Thoracic aorta (tissue), 2 donors: ENCODE measurements around the gene STEAP1. TPM values are rescaled to one million over a fixed set of nuclear protein-coding genes. Genes with fewer than 3 reads are reported as not detected.
"Not testable (repeated sequence)": the region's sequence is repeated elsewhere in the genome, so short reads cannot be mapped to it uniquely, and the experiment has no call there.

Source experiments
- ATAC-seq: fragments of 150-250 bp; one replicate; pipeline ENCODE4 v1.8.0; 2017; ENCODE audit warnings: low read depth; ENCODE audit not compliant: insufficient number of reproducible peaks, low FRiP score
- DNase-seq: peaks from one replicate; pipeline ENCODE4 v3.0.0-alpha.2; 2020; ENCODE audit warnings: low spot score
- H3K27ac ChIP-seq, 2 donors: fragments of 200-600 bp; sonication (generic); 1 replicate in 1 of 2; 2 replicates in 1 of 2; pipeline ENCODE4 v1.5.1; 2016; ENCODE audit warnings: mild to moderate bottlenecking in 2 of 2, moderate library complexity in 2 of 2
- H3K27me3 ChIP-seq: fragments of 200-600 bp; sonication (generic); replicated peaks from 2 replicates; pipeline ENCODE4 v1.6.0; 2016; ENCODE audit warnings: mild to moderate bottlenecking; ENCODE audit not compliant: insufficient read depth
- H3K36me3 ChIP-seq: fragments of 200-600 bp; sonication (generic); one replicate; pipeline ENCODE4 v1.5.1; 2016
- H3K4me1 ChIP-seq, 2 donors: fragments of 200-600 bp; sonication (generic); 1 replicate in 1 of 2; 2 replicates in 1 of 2; pipeline versions ENCODE4 v1.5.1 to v1.6.0; 2016; ENCODE audit warnings: low read depth in 2 of 2, mild to moderate bottlenecking in 1 of 2; ENCODE audit not compliant: control insufficient read depth in 1 of 2
- H3K4me3 ChIP-seq: fragments of 200-600 bp; sonication (generic); 2 replicates; pipeline ENCODE4 v1.5.1; 2016; ENCODE audit warnings: mild to moderate bottlenecking
- H3K9me3 ChIP-seq: fragments of 200-600 bp; sonication (generic); 2 replicates; pipeline ENCODE4 v1.5.1; 2016
- total RNA-seq, 2 donors: library from RNA; depleted of rRNA; stranded (reverse); fragments of >200 nt; gene quantifications; one replicate each; pipeline versions ENCODE4 v1.1.0 to v1.2.3, GENCODE V29; 2016
- TF ChIP-seq, protein P1 (sequence below): fragments of 200-600 bp; sonication (generic); IDR thresholded peaks from one replicate; pipeline ENCODE4 v1.5.1; 2019; ENCODE audit warnings: antibody characterized with exemption

The STEAP1 gene
- 10 to 100 TPM; 15.6 to 26.5 TPM for total RNA-seq

DNA sequence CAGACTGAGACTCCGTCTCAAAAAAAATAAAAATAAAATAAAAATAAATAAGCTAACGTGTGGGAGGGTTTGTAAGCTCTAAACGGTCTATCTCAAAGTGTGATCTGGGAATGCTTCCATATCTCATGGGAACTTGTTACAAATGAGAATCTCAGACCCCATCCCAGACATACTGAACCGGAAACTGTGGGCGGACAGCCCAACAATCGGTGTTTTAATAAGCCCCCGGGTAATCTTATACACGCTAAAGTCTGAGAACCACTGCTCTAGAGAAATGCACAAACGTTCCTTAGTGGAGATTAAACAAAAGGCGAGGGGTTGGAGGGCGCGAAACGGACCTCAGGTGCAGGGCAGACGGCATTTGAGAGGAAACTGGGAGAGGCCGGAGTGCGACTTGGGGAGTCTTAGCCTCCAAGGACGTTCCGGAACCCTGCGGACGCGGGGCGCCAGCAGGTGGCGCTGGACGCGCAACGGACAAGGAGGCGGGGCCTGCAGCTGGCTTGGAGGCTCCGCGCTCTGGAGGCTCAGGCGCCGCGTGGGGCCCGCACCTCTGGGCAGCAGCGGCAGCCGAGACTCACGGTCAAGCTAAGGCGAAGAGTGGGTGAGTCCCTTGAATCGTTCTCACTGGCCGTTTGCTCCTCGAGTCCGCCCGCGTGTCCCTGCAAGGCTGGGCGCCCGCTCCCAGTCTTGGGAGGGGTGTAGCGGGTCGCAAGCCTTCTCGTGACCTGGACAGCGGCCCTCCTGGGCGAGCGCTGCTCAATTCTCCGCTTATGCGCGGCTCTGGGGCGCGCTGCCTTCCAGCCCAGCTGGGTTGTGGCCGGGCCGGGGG is at the start of gene STEAP1:
TSS of gene STEAP1 (plus strand) at position 527 of the 829 bp plus-strand sequence. CDS start 5,320 bp downstream, outside the sequence.
- Histone ChIP-seq H3K4me3 (peak within 1 kb of the TSS; percentile 81), H3K27ac (peak within 1 kb of the TSS; percentile 47 to 58)
- TF ChIP-seq, protein P1, sequence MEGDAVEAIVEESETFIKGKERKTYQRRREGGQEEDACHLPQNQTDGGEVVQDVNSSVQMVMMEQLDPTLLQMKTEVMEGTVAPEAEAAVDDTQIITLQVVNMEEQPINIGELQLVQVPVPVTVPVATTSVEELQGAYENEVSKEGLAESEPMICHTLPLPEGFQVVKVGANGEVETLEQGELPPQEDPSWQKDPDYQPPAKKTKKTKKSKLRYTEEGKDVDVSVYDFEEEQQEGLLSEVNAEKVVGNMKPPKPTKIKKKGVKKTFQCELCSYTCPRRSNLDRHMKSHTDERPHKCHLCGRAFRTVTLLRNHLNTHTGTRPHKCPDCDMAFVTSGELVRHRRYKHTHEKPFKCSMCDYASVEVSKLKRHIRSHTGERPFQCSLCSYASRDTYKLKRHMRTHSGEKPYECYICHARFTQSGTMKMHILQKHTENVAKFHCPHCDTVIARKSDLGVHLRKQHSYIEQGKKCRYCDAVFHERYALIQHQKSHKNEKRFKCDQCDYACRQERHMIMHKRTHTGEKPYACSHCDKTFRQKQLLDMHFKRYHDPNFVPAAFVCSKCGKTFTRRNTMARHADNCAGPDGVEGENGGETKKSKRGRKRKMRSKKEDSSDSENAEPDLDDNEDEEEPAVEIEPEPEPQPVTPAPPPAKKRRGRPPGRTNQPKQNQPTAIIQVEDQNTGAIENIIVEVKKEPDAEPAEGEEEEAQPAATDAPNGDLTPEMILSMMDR = peak; percentile 84
- H3K27me3 ChIP-seq, H3K36me3 ChIP-seq, H3K9me3 ChIP-seq, H3K4me1 ChIP-seq: not testable (repeated sequence)
- ATAC-seq (peak; percentile 94), DNase-seq (peak; percentile 47)

- ATAC-seq, H3K36me3 ChIP-seq: not testable (repeated sequence)
Measured at GRCh38 chr7:90114972-90115371, 39.3 kb upstream of the STEAP1 start.

DNA sequence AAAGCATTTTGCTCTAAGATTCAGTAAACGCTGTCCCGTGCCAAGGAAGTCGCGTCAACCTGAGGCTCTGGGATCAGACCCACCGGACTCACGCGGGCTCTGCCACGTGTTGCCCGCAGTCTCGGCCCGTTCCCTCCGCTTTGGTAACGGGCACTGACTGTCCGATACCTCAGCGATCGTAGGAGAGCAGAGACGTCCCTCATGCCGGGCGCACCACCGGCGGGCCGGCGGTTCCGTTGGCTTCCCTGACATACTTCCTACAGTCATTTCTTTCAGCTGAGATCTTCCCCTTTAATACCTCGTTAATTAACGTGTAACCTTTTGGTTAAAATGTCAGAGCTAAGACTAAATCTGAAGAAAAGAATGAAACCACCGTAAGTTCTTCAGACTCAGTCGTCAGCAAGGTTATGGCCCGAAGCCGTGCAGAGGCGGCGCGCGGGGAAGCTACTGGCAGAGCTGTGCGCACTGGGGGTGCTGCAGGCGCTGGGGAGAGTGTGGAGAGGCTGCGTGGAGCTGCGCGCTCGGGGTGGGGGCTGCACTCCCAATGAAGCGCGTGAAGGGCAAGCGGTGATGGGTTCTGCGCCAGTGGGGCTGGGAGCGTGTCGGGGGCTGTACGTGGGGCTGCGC is 35.6 kb upstream of the STEAP1 start:
- not testable (repeated sequence) for H3K27ac ChIP-seq, H3K9me3 ChIP-seq, H3K4me1 ChIP-seq, ATAC-seq, DNase-seq, H3K27me3 ChIP-seq, H3K36me3 ChIP-seq
- H3K4me3 ChIP-seq = peak overlapping the region; percentile 73

More at GRCh38 chr7:90114972-90115371, 39.3 kb upstream of the STEAP1 start:
- H3K9me3 ChIP-seq, H3K4me1 ChIP-seq, H3K4me3 ChIP-seq, H3K27me3 ChIP-seq, H3K27ac ChIP-seq, DNase-seq: not testable (repeated sequence)

DNA sequence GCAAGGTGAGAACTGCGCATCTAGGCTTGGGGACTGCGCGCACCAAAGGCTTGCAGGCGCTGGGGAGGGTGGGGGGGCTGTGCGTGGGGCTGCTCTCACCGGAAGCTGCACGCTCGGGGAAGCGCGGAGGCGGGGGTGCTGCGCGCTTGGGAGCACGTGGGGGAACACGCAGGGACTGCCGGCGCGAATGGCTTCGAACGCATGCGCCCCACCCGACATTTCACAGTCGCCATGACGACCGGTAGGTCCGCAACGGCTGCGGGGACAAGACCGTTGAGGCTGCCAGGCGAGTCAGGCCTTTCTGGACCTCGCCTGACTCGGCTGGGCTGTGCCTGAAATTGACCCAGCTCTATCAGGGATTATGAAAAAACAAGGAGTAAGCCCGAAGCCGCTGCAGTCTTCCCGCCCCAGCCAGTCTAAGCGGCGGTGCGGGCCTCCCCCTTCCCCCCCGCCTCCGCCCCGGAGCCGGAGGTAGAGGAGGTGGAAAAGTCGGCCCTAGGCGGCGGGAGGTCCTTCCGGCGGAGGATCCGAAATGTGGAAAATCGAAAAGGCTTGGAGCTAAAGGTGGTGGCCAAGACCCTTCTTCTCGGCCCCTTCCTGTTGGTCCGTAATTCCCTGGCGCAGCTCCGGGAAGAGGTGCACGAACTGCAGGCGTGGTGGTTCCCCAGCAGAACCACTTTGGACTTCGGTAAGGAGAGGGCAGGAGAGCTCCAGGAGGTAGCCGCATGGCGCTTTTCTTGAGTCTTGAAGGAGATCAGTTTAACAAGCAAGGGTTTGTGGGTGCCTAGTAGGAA is 34.9 kb upstream of the STEAP1 start:
- peak overlapping the region; percentile 73 for H3K4me3 ChIP-seq
- ATAC-seq = no peak
- H3K27me3 ChIP-seq = no peaks in the 10 kb centered on the region
- no peaks in the 10 kb centered on the region for H3K9me3 ChIP-seq
- TF ChIP-seq, protein P1 = no peak
- peaks cover 3 to 5% of the 10 kb centered on the region in 2 donors for H3K4me1 ChIP-seq
- no peak for DNase-seq
- no peaks in the 10 kb centered on the region for H3K36me3 ChIP-seq
- no peak overlapping the region for H3K27ac ChIP-seq

GRCh38 chr7:90120205-90120604 is 34.1 kb upstream of the STEAP1 start:
- H3K9me3 ChIP-seq, H3K36me3 ChIP-seq, DNase-seq, H3K4me1 ChIP-seq, H3K27me3 ChIP-seq, ATAC-seq, H3K27ac ChIP-seq, H3K4me3 ChIP-seq: not testable (repeated sequence)

GRCh38 chr7:90131746-90132145 is 22.5 kb upstream of the STEAP1 start:
- H3K9me3 ChIP-seq, DNase-seq, H3K4me3 ChIP-seq, H3K4me1 ChIP-seq, H3K27ac ChIP-seq, H3K27me3 ChIP-seq, ATAC-seq, H3K36me3 ChIP-seq: not testable (repeated sequence)

GRCh38 chr7:90147079-90147960 is 6.9 kb upstream of the STEAP1 start:
- not testable (repeated sequence) for H3K9me3 ChIP-seq, H3K4me1 ChIP-seq, H3K27ac ChIP-seq, DNase-seq, H3K36me3 ChIP-seq, ATAC-seq, H3K4me3 ChIP-seq, H3K27me3 ChIP-seq

DNA sequence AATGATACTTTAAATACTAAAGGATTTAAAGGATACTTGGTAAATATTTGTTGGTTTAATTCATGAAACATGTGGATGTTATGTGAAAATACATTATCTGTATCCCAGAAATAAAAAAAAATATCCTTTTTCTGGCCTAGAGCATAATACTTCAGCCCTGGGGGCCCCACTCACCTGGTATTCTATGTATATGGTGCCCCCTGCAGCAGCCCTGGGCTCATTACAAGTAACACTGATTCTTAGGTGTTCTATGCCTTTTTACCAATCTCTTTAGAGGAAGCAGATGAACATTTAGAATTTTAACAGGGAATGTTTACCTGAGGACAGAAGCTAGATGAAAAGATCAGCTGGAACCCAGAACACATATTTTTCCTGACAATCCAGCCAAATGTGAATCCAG is 4.8 kb upstream of the STEAP1 start:
- H3K9me3 ChIP-seq, H3K4me3 ChIP-seq, ATAC-seq, H3K36me3 ChIP-seq, H3K4me1 ChIP-seq, H3K27ac ChIP-seq, DNase-seq, H3K27me3 ChIP-seq: not testable (repeated sequence)

DNA sequence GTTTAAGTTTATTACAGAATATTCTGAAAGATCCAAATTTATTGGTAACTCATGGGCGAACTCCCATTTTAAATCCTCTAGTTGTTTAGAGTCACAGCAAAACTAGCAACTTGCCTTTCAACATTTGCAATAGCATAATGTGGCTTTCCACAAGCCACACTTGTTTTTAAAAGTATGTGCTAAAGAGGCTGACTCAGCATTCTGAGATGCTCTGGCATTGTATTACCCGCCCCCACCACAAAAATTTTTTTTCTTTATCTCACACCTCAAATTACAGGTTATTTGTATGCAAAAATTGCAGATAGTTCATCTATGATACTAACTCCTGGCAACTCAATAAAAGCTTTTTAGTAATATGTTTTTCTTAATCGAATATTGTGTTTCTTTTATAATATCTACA is 2.4 kb upstream of the STEAP1 start:
- DNase-seq, H3K27me3 ChIP-seq, H3K36me3 ChIP-seq, H3K4me1 ChIP-seq, ATAC-seq, H3K9me3 ChIP-seq, H3K4me3 ChIP-seq, H3K27ac ChIP-seq: not testable (repeated sequence)
